Measurements from ENCODE around the gene PSMC5. TPM values are rescaled to one million over a fixed set of nuclear protein-coding genes. Genes with fewer than 3 reads are reported as not detected.
"Not testable (repeated sequence)": the region's sequence is repeated elsewhere in the genome, so short reads cannot be mapped to it uniquely, and the experiment has no call there.

Gene PSMC5
- total RNA-seq, 2 donors from 2014 or later, result 137 TPM

DNA sequence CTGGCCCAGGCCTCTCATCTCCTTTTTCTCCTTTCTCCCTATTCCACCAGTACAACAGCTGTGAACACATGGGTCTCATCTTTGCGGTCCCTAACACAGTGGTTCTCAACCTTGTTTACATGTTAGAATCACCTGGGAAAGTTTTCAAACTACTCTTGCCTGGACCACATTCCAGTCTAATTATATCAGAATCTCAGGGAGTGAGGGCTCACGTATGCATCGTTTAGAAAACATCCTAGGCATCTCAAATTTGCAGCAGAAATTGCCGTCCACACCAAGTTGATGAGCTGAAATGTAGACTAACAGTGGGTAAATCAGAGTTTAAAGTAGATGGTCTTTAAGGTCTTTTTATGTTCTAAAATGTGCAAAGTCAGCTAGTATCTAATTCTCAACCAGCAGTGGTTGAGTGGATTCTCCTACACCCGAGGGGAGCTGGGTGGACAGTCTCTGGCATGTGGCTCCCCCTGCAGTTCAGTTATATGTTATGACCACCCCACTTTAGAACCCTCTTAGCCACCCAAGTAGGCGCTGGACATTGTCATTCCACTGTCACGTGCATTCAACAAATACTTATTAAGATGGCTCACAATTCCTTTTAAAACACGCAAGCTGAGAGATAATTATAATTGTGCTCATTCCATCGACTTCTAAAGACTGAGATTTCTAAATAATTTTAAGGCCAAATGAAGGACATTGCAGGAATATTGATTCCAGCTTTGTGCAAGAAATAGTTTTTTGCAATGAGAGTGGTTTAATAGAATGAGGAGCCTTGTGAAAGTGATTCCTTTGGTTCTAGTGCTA lies 42.5 kb downstream of the PSMC5 start:
- not testable (repeated sequence) for H3K4me1 ChIP-seq (ENCODE audit: control insufficient read depth, insufficient read depth, low read length); H3K9ac ChIP-seq (ENCODE audit: extremely low read depth, low read length, poor library complexity, severe bottlenecking); H3K36me3 Mint-ChIP-seq (ENCODE audit: low read depth); H3K36me3 ChIP-seq (ENCODE audit: control insufficient read depth, insufficient read depth, low read length); H3K4me3 Mint-ChIP-seq; H3K27ac Mint-ChIP-seq; H3K27me3 ChIP-seq (ENCODE audit: control insufficient read depth, insufficient read depth, low read length, poor library complexity, severe bottlenecking); H3K9me3 Mint-ChIP-seq; H3K4me1 Mint-ChIP-seq; H3K4me3 ChIP-seq (ENCODE audit: low read length); H3K9me3 ChIP-seq (ENCODE audit: control insufficient read depth, low read length); H3K27me3 Mint-ChIP-seq (ENCODE audit: insufficient read depth); H3K27ac ChIP-seq (ENCODE audit: low read depth, low read length); DNase-seq
- TF ChIP-seq, protein P1, sequence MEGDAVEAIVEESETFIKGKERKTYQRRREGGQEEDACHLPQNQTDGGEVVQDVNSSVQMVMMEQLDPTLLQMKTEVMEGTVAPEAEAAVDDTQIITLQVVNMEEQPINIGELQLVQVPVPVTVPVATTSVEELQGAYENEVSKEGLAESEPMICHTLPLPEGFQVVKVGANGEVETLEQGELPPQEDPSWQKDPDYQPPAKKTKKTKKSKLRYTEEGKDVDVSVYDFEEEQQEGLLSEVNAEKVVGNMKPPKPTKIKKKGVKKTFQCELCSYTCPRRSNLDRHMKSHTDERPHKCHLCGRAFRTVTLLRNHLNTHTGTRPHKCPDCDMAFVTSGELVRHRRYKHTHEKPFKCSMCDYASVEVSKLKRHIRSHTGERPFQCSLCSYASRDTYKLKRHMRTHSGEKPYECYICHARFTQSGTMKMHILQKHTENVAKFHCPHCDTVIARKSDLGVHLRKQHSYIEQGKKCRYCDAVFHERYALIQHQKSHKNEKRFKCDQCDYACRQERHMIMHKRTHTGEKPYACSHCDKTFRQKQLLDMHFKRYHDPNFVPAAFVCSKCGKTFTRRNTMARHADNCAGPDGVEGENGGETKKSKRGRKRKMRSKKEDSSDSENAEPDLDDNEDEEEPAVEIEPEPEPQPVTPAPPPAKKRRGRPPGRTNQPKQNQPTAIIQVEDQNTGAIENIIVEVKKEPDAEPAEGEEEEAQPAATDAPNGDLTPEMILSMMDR (conservative IDR thresholded peaks at IDR 0.05), result peak; percentile 66
- 84 to 85% methylated on average over 5 to 8 of the region's 9 CpGs for WGBS, 2 experiments (ENCODE audit: insufficient coverage in 1 of 2, insufficient read length in 1 of 2)

DNA sequence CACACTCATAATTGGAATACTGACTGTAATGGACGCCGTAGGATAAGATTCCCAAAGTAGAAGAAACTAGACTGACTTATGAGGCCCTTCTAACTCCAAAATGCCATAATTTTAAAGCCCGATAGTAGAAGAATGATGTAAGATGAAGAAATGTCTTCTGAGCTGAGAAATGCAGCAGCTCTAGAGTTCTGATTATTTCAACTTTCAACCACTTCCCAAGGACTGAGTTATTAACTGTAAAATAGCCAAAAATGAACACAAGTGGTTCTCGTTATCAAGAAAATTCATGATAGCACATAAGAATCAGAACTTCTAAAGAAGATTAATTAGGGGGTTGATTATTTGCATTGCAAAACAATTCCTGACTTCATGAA lies 43.0 kb downstream of the PSMC5 start:
- H3K27me3 ChIP-seq (ENCODE audit: control insufficient read depth, insufficient read depth, low read length, poor library complexity, severe bottlenecking); H3K4me1 ChIP-seq (ENCODE audit: control insufficient read depth, insufficient read depth, low read length); H3K4me1 Mint-ChIP-seq; H3K9me3 Mint-ChIP-seq; DNase-seq; H3K27ac ChIP-seq (ENCODE audit: low read depth, low read length); H3K4me3 ChIP-seq (ENCODE audit: low read length); H3K4me3 Mint-ChIP-seq; H3K27ac Mint-ChIP-seq; H3K9me3 ChIP-seq (ENCODE audit: control insufficient read depth, low read length); H3K36me3 ChIP-seq (ENCODE audit: control insufficient read depth, insufficient read depth, low read length); H3K36me3 Mint-ChIP-seq (ENCODE audit: low read depth); H3K27me3 Mint-ChIP-seq (ENCODE audit: insufficient read depth); H3K9ac ChIP-seq (ENCODE audit: extremely low read depth, low read length, poor library complexity, severe bottlenecking): not testable (repeated sequence)
- 95 to 100% methylated on average over 4 of the region's 4 CpGs for WGBS, 2 experiments (ENCODE audit: insufficient coverage in 1 of 2, insufficient read length in 1 of 2)

DNA sequence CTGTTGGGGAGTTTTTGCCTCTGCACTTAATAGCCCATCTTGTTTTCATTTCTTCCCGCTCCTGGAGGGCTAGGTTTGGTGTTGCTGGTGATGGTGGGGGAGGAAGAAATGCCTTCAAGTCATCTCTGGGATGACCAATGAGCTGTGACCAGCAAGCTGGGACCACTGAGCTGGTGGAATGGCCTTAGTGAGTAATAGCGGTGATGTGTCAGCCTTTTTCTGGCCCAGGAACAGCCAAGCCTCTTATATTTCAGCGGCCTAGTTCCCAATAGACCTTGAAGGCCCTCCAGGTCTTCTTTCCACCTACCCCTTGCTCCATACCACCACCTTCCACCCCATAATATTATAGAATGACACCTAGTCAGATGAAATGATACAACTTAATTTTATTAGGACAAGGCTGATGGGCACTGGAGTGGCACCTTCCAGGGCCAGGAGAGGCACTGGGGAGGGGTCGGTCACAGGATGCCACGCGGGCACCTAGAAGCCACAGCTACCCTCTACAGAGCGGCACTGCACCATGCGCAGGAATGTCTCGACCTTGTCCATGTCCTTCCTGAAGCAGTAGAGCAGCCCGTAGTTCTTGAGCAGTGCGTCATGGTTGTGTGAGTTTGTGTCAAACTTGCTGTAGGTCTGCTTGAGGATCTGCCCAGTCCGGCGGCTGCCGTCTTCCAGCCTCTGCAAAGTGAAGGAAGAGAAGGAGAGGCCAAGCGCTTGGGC lies 44.6 kb downstream of the PSMC5 start:
- not testable (repeated sequence) for H3K9me3 ChIP-seq (ENCODE audit: control insufficient read depth, low read length); H3K36me3 Mint-ChIP-seq (ENCODE audit: low read depth); H3K36me3 ChIP-seq (ENCODE audit: control insufficient read depth, insufficient read depth, low read length); H3K27ac Mint-ChIP-seq; H3K27me3 Mint-ChIP-seq (ENCODE audit: insufficient read depth); DNase-seq; H3K9ac ChIP-seq (ENCODE audit: extremely low read depth, low read length, poor library complexity, severe bottlenecking); H3K9me3 Mint-ChIP-seq; H3K27me3 ChIP-seq (ENCODE audit: control insufficient read depth, insufficient read depth, low read length, poor library complexity, severe bottlenecking); H3K27ac ChIP-seq (ENCODE audit: low read depth, low read length); H3K4me3 Mint-ChIP-seq; H3K4me3 ChIP-seq (ENCODE audit: low read length); H3K4me1 Mint-ChIP-seq; H3K4me1 ChIP-seq (ENCODE audit: control insufficient read depth, insufficient read depth, low read length)
- 95 to 98% methylated on average over 4 to 9 of the region's 15 CpGs for WGBS, 2 experiments (ENCODE audit: insufficient coverage in 1 of 2, insufficient read length in 1 of 2)

DNA sequence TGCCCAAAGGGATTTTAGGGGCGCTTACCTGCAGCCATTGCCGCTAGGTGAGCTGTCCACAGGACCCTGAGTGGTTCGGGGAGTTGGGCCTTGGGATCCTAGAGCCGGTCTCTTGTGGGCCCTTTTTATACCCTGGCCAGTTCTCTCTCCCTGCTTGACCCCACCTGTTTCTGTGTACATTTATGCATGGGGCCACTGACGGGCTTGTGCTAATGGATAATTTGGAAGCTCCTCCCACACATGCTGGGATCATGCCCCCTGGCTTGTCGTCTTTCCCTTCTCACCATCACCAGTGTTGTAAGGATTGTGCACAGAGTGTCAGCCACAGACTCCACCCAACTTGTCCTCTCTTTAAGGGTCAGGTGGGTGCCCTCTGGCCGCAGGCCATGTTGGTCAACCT lies 46.3 kb downstream of the PSMC5 start, which contains the start of gene CSH2:
Gene CSH2 (minus strand): TSS at position 101 of the 400 bp plus-strand sequence. CDS start 63 bp downstream, at position 38.
- H3K9me3 Mint-ChIP-seq; H3K36me3 ChIP-seq (ENCODE audit: control insufficient read depth, insufficient read depth, low read length); H3K4me3 Mint-ChIP-seq; H3K27me3 ChIP-seq (ENCODE audit: control insufficient read depth, insufficient read depth, low read length, poor library complexity, severe bottlenecking); H3K4me1 ChIP-seq (ENCODE audit: control insufficient read depth, insufficient read depth, low read length); H3K36me3 Mint-ChIP-seq (ENCODE audit: low read depth); H3K4me3 ChIP-seq (ENCODE audit: low read length); DNase-seq; H3K9me3 ChIP-seq (ENCODE audit: control insufficient read depth, low read length); H3K4me1 Mint-ChIP-seq; H3K27ac Mint-ChIP-seq; H3K27ac ChIP-seq (ENCODE audit: low read depth, low read length); H3K9ac ChIP-seq (ENCODE audit: extremely low read depth, low read length, poor library complexity, severe bottlenecking): not testable (repeated sequence)
- 95% methylated on average over 3 of the region's 7 CpGs; no CpG with 5 or more reads in 1 of the 2 experiments for WGBS, 2 experiments (ENCODE audit: insufficient coverage in 1 of 2, insufficient read length in 1 of 2)
- peaks cover 11% of the 10 kb centered on the region for H3K27me3 Mint-ChIP-seq (ENCODE audit: insufficient read depth)
